B cell (primary cell): ENCODE data around the gene CD209. TPM values are rescaled to one million over a fixed set of nuclear protein-coding genes. Genes with fewer than 3 reads are reported as not detected.

Experiments used
- ATAC-seq: fragments of 200-7000 bp; cut with Tn5 transposase; one replicate; pipeline ENCODE4 v1.10.0; 2021; ENCODE audit warnings: low read depth, mild to moderate bottlenecking, moderate number of reproducible peaks, moderate library complexity
- CTCF ChIA-PET: fragments of 350-600 bp; sonication (Branson Sonifier 250); formaldehyde crosslinking; loops from one replicate; lab custom pipeline; 2021; ENCODE audit warnings: antibody characterized with exemption, inconsistent platforms; lab: Charles Lee
- POLR2A ChIA-PET: fragments of 350-600 bp; sonication (Branson Sonifier 250); formaldehyde crosslinking; loops from one replicate; lab custom pipeline; 2021; ENCODE audit warnings: antibody characterized with exemption; lab: Charles Lee
- DNase-seq: peaks from one replicate; pipeline ENCODE4 v3.0.0; 2013
- H2AFZ ChIP-seq: 2 replicates; pipeline ENCODE4 v1.6.1; 2012; ENCODE audit warnings: mild to moderate bottlenecking, low read depth, low read length; ENCODE audit not compliant: insufficient read depth, poor library complexity, severe bottlenecking
- H3K27ac ChIP-seq, 2 donors: 1 replicate in 1 of 2; 2 replicates in 1 of 2; pipeline ENCODE4 v1.5.1; 2012 to 2013; ENCODE audit warnings: low read length in 2 of 2, mild to moderate bottlenecking in 2 of 2, moderate library complexity in 1 of 2
- H3K27me3 ChIP-seq, 4 experiments: fragments of 200-600 bp in 1 of 4; sonication (generic) in 1 of 4; replicated peaks in 1 of 4; 1 replicate in 2 of 4; 2 replicates in 2 of 4; pipeline versions ENCODE4 v1.6.1 to v1.7.0; 2013 to 2016; ENCODE audit warnings: low read length in 3 of 4, mild to moderate bottlenecking in 2 of 4, mixed read lengths in 1 of 4, moderate library complexity in 1 of 4; ENCODE audit not compliant: insufficient read depth in 4 of 4, control insufficient read depth in 3 of 4; ENCODE audit errors: control extremely low read depth in 1 of 4
- H3K36me3 ChIP-seq, 2 experiments: replicated peaks in 1 of 2; 1 replicate in 1 of 2; 2 replicates in 1 of 2; pipeline versions ENCODE4 v1.6.1 to v1.7.1; 2013; ENCODE audit warnings: low read length in 1 of 2; ENCODE audit not compliant: insufficient read depth in 2 of 2, control insufficient read depth in 1 of 2; ENCODE audit errors: control extremely low read depth in 1 of 2, extremely low read depth in 1 of 2
- H3K4me1 ChIP-seq, 2 donors: fragments of 200-600 bp in 1 of 2; sonication (generic) in 1 of 2; 1 replicate in 1 of 2; 2 replicates in 1 of 2; pipeline versions ENCODE4 v1.5.1 to v1.6.1; 2013 to 2017; ENCODE audit warnings: low read length in 2 of 2; ENCODE audit not compliant: control insufficient read depth in 2 of 2, insufficient read depth in 2 of 2
- H3K4me2 ChIP-seq: replicated peaks from 2 replicates; pipeline ENCODE3; 2012; ENCODE audit warnings: mild to moderate bottlenecking, low read depth, low read length; ENCODE audit not compliant: poor library complexity, severe bottlenecking
- H3K4me3 ChIP-seq, 5 experiments: fragments of 200-600 bp in 1 of 5; sonication (generic) in 1 of 5; 1 replicate in 3 of 5; 2 replicates in 2 of 5; pipeline versions ENCODE4 v1.5.1 to v1.7.0; 2011 to 2016; ENCODE audit warnings: low read length in 4 of 5, mild to moderate bottlenecking in 4 of 5, low read depth in 2 of 5, control low read depth in 1 of 5, moderate library complexity in 1 of 5; ENCODE audit not compliant: insufficient read depth in 1 of 5; ENCODE audit errors: control extremely low read depth in 1 of 5, extremely low read depth in 1 of 5
- H3K79me2 ChIP-seq: fragments of 200-600 bp; sonication (generic); one replicate; pipeline ENCODE4 v1.6.0; 2016; ENCODE audit warnings: low read length; ENCODE audit not compliant: control insufficient read depth, insufficient read depth
- H3K9ac ChIP-seq: fragments of 200-600 bp; sonication (generic); 2 replicates; pipeline ENCODE4 v1.6.1; 2017; ENCODE audit warnings: mild to moderate bottlenecking, low read length, moderate library complexity
- H3K9me3 ChIP-seq, 3 donors: one replicate each; pipeline versions ENCODE4 v1.6.1 to v1.7.1; 2013; ENCODE audit warnings: low read length in 2 of 3; ENCODE audit not compliant: control insufficient read depth in 2 of 3, insufficient read depth in 1 of 3; ENCODE audit errors: control extremely low read depth in 1 of 3
- H4K20me1 ChIP-seq: 2 replicates; pipeline ENCODE4 v1.6.0; 2012; ENCODE audit warnings: mild to moderate bottlenecking, low read length; ENCODE audit not compliant: insufficient read depth, control insufficient read depth, poor library complexity, severe bottlenecking
- H3K27ac Mint-ChIP-seq: one replicate; pipeline ENCODE4 v1.8.0; 2021; ENCODE audit warnings: mixed read lengths
- H3K27me3 Mint-ChIP-seq: one replicate; pipeline ENCODE4 v1.8.0; 2021; ENCODE audit warnings: mixed read lengths
- H3K4me1 Mint-ChIP-seq: one replicate; pipeline ENCODE4 v1.8.0; 2021; ENCODE audit warnings: mixed read lengths
- H3K4me3 Mint-ChIP-seq: one replicate; pipeline ENCODE4 v1.8.0; 2021; ENCODE audit warnings: mixed read lengths
- H3K9me3 Mint-ChIP-seq: one replicate; pipeline ENCODE4 v1.8.0; 2022; ENCODE audit warnings: mixed read lengths; ENCODE audit not compliant: insufficient read depth
- EZH2 ChIP-seq: IDR thresholded peaks from 2 replicates; pipeline ENCODE4 v1.6.1; 2012; ENCODE audit warnings: borderline replicate concordance, low read depth, mild to moderate bottlenecking, moderate library complexity, low read length; ENCODE audit not compliant: insufficient read depth, poor library complexity, severe bottlenecking
- WGBS: methylation state at CpG from one replicate; pipeline ENCODE4 v1.1.5; 2013; ENCODE audit warnings: missing lambda C conversion rate; ENCODE audit not compliant: insufficient coverage; 5-methylcytosine and 5-hydroxymethylcytosine counted together
- intact Hi-C: fragments of 100-400 bp; cut with micrococcal nuclease; formaldehyde crosslinking; loops from one replicate; pipeline ENCODE4 v1.10.0; 2022
- polyA plus RNA-seq: library from polyadenylated mRNA; depleted of rRNA; stranded (reverse); fragments of >200 nt; gene quantifications from 2 replicates; pipeline ENCODE4 v1.2.3, GENCODE V29; 2012
- total RNA-seq, 2 donors: library from RNA; stranded (reverse); fragments of 120-200 nt in 1 of 2; gene quantifications; 1 replicate in 1 of 2; 2 replicates in 1 of 2; pipeline versions ENCODE4 v1.2.3 to v1.2.4, GENCODE V29; 2013 to 2022
- TF ChIP-seq, protein P1 (sequence below): fragments of 200-600 bp; IDR thresholded peaks from one replicate; pipeline ENCODE4 v1.8.0; 2022; ENCODE audit warnings: antibody characterized with exemption, mild to moderate bottlenecking

CD209 gene
- total and polyA plus RNA-seq, 2 donors (not counting 1 experiment from before 2014, with no cell fraction given): 0.10 TPM; not detected in 1

GRCh38 chr19:7759156-7759555 is 11.8 kb upstream of the CD209 start:
- CTCF ChIA-PET: no interaction called here
- H3K9me3 Mint-ChIP-seq: peaks cover 27% of the 10 kb centered on the region
- POLR2A ChIA-PET: interaction anchor here (0.5 kb wide), 1 partner anchor 8 kb away, joined by 4 read pairs; no protein-coding TSS in a partner anchor
- Histone ChIP-seq H3K27ac (no peak overlapping the region), H2AFZ (no peak overlapping the region), H3K79me2 (no peaks in the 10 kb centered on the region), H3K9me3 (peaks cover 11 to 43% (median 26%) of the 10 kb centered on the region in 3 donors), H3K27me3 (peaks cover 0 to 10% (median 3%) of the 10 kb centered on the region in 4 experiments), H3K36me3 (no peaks in the 10 kb centered on the region), H4K20me1 (no peaks in the 10 kb centered on the region), H3K4me1 (peaks cover 6 to 10% of the 10 kb centered on the region in 2 donors), H3K4me2 (no peak overlapping the region), H3K4me3 (no peak overlapping the region), H3K9ac (no peak overlapping the region)
- no peak overlapping the region for H3K27ac Mint-ChIP-seq
- intact Hi-C loops: no loop called here
- DNase-seq (no peak), ATAC-seq (no peak)
- no CpG with 5 or more reads among the region's 1 CpG for WGBS
- peaks cover 17% of the 10 kb centered on the region for H3K27me3 Mint-ChIP-seq
- H3K4me1 Mint-ChIP-seq: peaks cover 15% of the 10 kb centered on the region
- H3K4me3 Mint-ChIP-seq: no peak overlapping the region
- TF ChIP-seq EZH2: no peak
- TF ChIP-seq, protein P1, sequence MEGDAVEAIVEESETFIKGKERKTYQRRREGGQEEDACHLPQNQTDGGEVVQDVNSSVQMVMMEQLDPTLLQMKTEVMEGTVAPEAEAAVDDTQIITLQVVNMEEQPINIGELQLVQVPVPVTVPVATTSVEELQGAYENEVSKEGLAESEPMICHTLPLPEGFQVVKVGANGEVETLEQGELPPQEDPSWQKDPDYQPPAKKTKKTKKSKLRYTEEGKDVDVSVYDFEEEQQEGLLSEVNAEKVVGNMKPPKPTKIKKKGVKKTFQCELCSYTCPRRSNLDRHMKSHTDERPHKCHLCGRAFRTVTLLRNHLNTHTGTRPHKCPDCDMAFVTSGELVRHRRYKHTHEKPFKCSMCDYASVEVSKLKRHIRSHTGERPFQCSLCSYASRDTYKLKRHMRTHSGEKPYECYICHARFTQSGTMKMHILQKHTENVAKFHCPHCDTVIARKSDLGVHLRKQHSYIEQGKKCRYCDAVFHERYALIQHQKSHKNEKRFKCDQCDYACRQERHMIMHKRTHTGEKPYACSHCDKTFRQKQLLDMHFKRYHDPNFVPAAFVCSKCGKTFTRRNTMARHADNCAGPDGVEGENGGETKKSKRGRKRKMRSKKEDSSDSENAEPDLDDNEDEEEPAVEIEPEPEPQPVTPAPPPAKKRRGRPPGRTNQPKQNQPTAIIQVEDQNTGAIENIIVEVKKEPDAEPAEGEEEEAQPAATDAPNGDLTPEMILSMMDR: no peak

- ChIA-PET POLR2A (no interaction called here), CTCF (no interaction called here)
- TF ChIP-seq EZH2: no peak
- TF ChIP-seq, protein P1: no peak
- no peak overlapping the region for H3K4me3 ChIP-seq
- intact Hi-C loops: no loop called here
- peaks cover 12 to 46% (median 36%) of the 10 kb centered on the region in 3 donors for H3K9me3 ChIP-seq
- no peak overlapping the region for H3K4me2 ChIP-seq
- H3K9ac ChIP-seq: no peak overlapping the region
- DNase-seq (no peak), ATAC-seq (no peak)
- H3K27ac ChIP-seq: no peak overlapping the region
- peaks cover 11% of the 10 kb centered on the region for H3K4me1 Mint-ChIP-seq
- no peak overlapping the region for H3K27ac Mint-ChIP-seq
- peaks cover 5 to 6% of the 10 kb centered on the region in 2 donors for H3K4me1 ChIP-seq
- H3K79me2 ChIP-seq: no peaks in the 10 kb centered on the region
- H3K27me3 Mint-ChIP-seq: peaks cover 9% of the 10 kb centered on the region
- H4K20me1 ChIP-seq: no peaks in the 10 kb centered on the region
- no peaks in the 10 kb centered on the region for H3K36me3 ChIP-seq
- peaks cover 0 to 10% (median 3%) of the 10 kb centered on the region in 4 experiments for H3K27me3 ChIP-seq
- 90% methylated on average over 3 of the region's 3 CpGs for WGBS
- no peak overlapping the region for H2AFZ ChIP-seq
- H3K4me3 Mint-ChIP-seq: no peak overlapping the region
- H3K9me3 Mint-ChIP-seq: peaks cover 34% of the 10 kb centered on the region
Measured at GRCh38 chr19:7757358-7757757, 10.0 kb upstream of the CD209 start.
